RCC 7860 (cell line): Measurements from ENCODE around the gene ABL1.
A peak's percentile ranks its signal among the peaks of the same experiment; 100 is the strongest.
"Not testable (repeated sequence)": the region's sequence is repeated elsewhere in the genome, so short reads cannot be mapped to it uniquely, and the experiment has no call there.

Source experiments
- DNase-seq: peaks from one replicate; pipeline ENCODE4 v3.0.0-alpha.2; 2015; ENCODE audit warnings: low spot score
- FAIRE-seq: peaks from 2 replicates; lab custom pipeline; 2012; peaks lifted over from hg19 to GRCh38; lab: Jason Lieb, UNC

The ABL1 gene

GRCh38 chr9:130834371-130835336, at the start of gene ABL1:
TSS of gene ABL1 (plus strand) at chr9:130835254. CDS start at chr9:130835447, 193 bp downstream.
- peak; percentile 88 for DNase-seq
- FAIRE-seq: peak; percentile 73

- FAIRE-seq: no peak
- no peak for DNase-seq
These were observed 49.0 kb upstream of the ABL1 start for GRCh38 chr9:130785940-130786508.

- DNase-seq: no peak
- no peak for FAIRE-seq
These were observed 48.5 kb upstream of the ABL1 start for GRCh38 chr9:130786526-130786925.

GRCh38 chr9:130789747-130790672, 45.0 kb upstream of the ABL1 start:
- no peak for FAIRE-seq
- DNase-seq: no peak

GRCh38 chr9:130791303-130791894, 43.7 kb upstream of the ABL1 start:
- FAIRE-seq (no peak), DNase-seq (no peak)

- FAIRE-seq (no peak), DNase-seq (no peak)
These were observed 41.5 kb upstream of the ABL1 start for GRCh38 chr9:130793589-130793988.

- FAIRE-seq: not testable (repeated sequence)
These were observed 41.0 kb upstream of the ABL1 start for GRCh38 chr9:130794021-130794420.

GRCh38 chr9:130794423-130794822, 40.6 kb upstream of the ABL1 start:
- not testable (repeated sequence) for DNase-seq, FAIRE-seq

More at GRCh38 chr9:130794021-130794420, 41.0 kb upstream of the ABL1 start:
- not testable (repeated sequence) for DNase-seq

GRCh38 chr9:130794923-130795495, 40.0 kb upstream of the ABL1 start:
- FAIRE-seq (no peak), DNase-seq (no peak)

- FAIRE-seq, DNase-seq: not testable (repeated sequence)
These were observed 31.9 kb upstream of the ABL1 start for GRCh38 chr9:130803116-130803515.

- DNase-seq (no peak), FAIRE-seq (no peak)
These were observed 29.3 kb upstream of the ABL1 start for GRCh38 chr9:130805510-130806326.

- FAIRE-seq (no peak), DNase-seq (no peak)
These were observed 28.7 kb upstream of the ABL1 start for GRCh38 chr9:130806327-130806716.

GRCh38 chr9:130810609-130811136, 24.4 kb upstream of the ABL1 start:
- FAIRE-seq (no peak), DNase-seq (no peak)

- DNase-seq: no peak
- FAIRE-seq: no peak
These were observed 19.7 kb upstream of the ABL1 start for GRCh38 chr9:130815242-130815808.

GRCh38 chr9:130817914-130818313, 17.1 kb upstream of the ABL1 start:
- FAIRE-seq (no peak), DNase-seq (no peak)

- DNase-seq: no peak
- no peak for FAIRE-seq
These were observed 14.8 kb upstream of the ABL1 start for GRCh38 chr9:130820135-130820738.

- FAIRE-seq: no peak
These were observed 11.6 kb upstream of the ABL1 start for GRCh38 chr9:130823435-130823834.

GRCh38 chr9:130824079-130824478, 11.0 kb upstream of the ABL1 start:
- DNase-seq (no peak), FAIRE-seq (no peak)

More at GRCh38 chr9:130823435-130823834, 11.6 kb upstream of the ABL1 start:
- DNase-seq: no peak
